Neuron (in vitro differentiated cells): ENCODE measurements around the gene TSN.
"Not testable (repeated sequence)": the region's sequence is repeated elsewhere in the genome, so short reads cannot be mapped to it uniquely, and the experiment has no call there.

Source experiments
- H2AFZ ChIP-seq: one replicate; pipeline ENCODE4 v1.6.1; 2013; ENCODE audit warnings: low read depth, mild to moderate bottlenecking, inconsistent platforms, low read length, moderate library complexity
- H3K27me3 ChIP-seq: one replicate; pipeline ENCODE4 v1.6.1; 2013; ENCODE audit warnings: low read length; ENCODE audit not compliant: insufficient read depth
- H3K36me3 ChIP-seq: one replicate; pipeline ENCODE4 v1.6.1; 2013; ENCODE audit warnings: low read length; ENCODE audit not compliant: insufficient read depth
- H3K4me1 ChIP-seq: one replicate; pipeline ENCODE4 v1.6.1; 2013; ENCODE audit warnings: low read length; ENCODE audit not compliant: insufficient read depth
- H3K4me3 ChIP-seq: 2 replicates; pipeline ENCODE4 v1.5.1; 2013; ENCODE audit warnings: mild to moderate bottlenecking, low read length, moderate library complexity
- H3K9me3 ChIP-seq: one replicate; pipeline ENCODE4 v1.6.1; 2013; ENCODE audit warnings: low read length

Gene TSN

GRCh38 chr2:121793816-121794215, 38.4 kb downstream of the TSN start:
- Histone ChIP-seq H2AFZ (no peak overlapping the region), H3K27me3 (no peaks in the 10 kb centered on the region), H3K9me3 (peaks cover 2% of the 10 kb centered on the region), H3K36me3 (no peaks in the 10 kb centered on the region), H3K4me1 (peaks cover 20% of the 10 kb centered on the region), H3K4me3 (no peak overlapping the region)

GRCh38 chr2:121794233-121794632, 38.8 kb downstream of the TSN start:
- peaks cover under 1% of the 10 kb centered on the region for H3K9me3 ChIP-seq
- H2AFZ ChIP-seq: no peak overlapping the region
- H3K27me3 ChIP-seq: no peaks in the 10 kb centered on the region
- H3K4me3 ChIP-seq: no peak overlapping the region
- H3K36me3 ChIP-seq: no peaks in the 10 kb centered on the region
- H3K4me1 ChIP-seq: peaks cover 20% of the 10 kb centered on the region

DNA sequence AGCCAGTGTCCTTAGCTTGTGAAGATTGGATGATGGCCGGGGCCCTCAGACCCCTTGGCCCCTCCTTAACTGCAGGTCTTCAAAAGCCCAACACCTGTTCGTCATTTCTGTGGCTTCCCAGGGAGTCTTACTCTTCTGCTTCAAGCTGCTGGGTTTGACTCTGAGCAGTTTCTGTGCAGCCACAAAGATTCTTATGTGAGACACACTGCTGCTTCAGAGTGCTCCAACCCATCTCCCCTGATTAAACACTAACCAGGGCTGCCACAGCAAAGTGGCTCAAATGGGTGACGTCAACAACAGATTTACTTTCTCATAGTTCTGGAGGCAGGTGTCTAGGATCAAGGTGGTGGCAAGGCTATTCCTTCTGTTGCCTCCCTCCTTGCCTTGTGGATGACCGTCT, 40.8 kb downstream of the TSN start:
- H3K9me3 ChIP-seq: no peaks in the 10 kb centered on the region
- H3K36me3 ChIP-seq: no peaks in the 10 kb centered on the region
- no peaks in the 10 kb centered on the region for H3K27me3 ChIP-seq
- H2AFZ ChIP-seq: no peak overlapping the region
- H3K4me1 ChIP-seq: peaks cover 7% of the 10 kb centered on the region
- no peak overlapping the region for H3K4me3 ChIP-seq

DNA sequence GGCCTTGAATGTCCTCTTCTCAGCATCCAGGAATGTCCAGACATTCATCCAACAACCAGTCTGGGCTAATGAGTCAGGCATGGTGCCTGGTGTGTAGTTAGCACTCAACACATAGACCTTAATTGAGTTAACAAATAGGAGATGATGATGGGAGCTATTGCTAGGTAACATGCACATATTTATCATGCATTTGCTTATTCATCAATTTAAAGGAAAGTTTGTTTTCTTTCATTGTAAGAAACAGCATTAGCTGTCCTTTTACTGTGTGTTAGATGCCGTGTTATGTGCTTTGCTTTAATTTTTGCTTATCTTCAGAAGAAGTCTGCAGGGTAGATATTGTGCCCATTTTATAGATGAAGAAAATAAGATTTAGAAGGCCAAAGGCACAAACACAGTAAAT, 43.2 kb downstream of the TSN start:
- Histone ChIP-seq H3K4me3 (no peak overlapping the region), H3K27me3 (no peaks in the 10 kb centered on the region), H2AFZ (no peak overlapping the region), H3K4me1 (no peaks in the 10 kb centered on the region), H3K36me3 (no peaks in the 10 kb centered on the region), H3K9me3 (no peaks in the 10 kb centered on the region)

DNA sequence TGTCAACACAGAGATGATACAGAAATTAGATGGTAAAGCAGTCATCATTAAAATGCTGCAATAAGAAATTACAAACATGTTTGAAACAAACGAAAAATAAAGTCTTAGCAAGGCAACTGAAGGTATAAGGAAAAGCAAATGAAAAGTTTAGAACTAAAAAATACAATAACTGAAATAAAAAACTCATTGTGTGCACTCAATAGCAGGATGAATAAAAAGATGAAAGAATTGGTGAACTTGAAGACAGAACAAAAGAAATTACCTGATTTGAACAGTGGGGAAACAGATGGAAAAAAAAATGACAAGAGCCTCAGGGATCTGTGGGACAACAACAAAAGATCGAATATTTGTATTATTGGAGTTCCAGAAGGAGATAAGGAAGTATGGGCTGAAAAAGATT, 46.5 kb downstream of the TSN start:
- Histone ChIP-seq H3K9me3 (no peaks in the 10 kb centered on the region), H3K4me3 (no peak overlapping the region), H3K36me3 (no peaks in the 10 kb centered on the region), H3K27me3 (no peaks in the 10 kb centered on the region), H2AFZ (no peak overlapping the region), H3K4me1 (no peaks in the 10 kb centered on the region)

GRCh38 chr2:121803503-121803902, 48.1 kb downstream of the TSN start:
- Histone ChIP-seq H3K27me3 (no peaks in the 10 kb centered on the region), H3K36me3 (no peaks in the 10 kb centered on the region), H3K9me3 (no peaks in the 10 kb centered on the region), H3K4me1 (no peaks in the 10 kb centered on the region), H3K4me3 (no peak overlapping the region), H2AFZ (no peak overlapping the region)

DNA sequence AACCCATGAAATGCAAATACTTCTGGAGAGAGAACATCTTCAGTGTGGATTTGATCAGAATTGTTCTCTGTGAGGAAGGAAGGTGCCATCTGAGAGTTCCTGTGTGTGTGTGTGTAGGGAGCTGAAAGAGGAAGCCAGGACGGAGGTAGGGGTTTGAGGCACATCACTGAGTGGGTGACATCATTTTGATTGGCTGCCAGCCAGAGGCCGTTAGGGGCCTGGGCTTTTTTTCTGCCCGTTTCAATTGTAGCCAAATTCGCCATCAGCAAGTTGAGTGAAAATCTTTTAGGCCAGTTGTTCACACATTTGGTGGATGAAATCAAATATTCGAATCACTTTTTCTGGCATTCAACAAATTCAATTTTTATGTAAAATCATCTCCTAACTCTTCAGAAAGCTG, 48.9 kb downstream of the TSN start:
- Histone ChIP-seq H3K27me3 (no peaks in the 10 kb centered on the region), H3K4me3 (no peak overlapping the region), H3K9me3 (no peaks in the 10 kb centered on the region), H3K36me3 (no peaks in the 10 kb centered on the region), H2AFZ (no peak overlapping the region), H3K4me1 (no peaks in the 10 kb centered on the region)

DNA sequence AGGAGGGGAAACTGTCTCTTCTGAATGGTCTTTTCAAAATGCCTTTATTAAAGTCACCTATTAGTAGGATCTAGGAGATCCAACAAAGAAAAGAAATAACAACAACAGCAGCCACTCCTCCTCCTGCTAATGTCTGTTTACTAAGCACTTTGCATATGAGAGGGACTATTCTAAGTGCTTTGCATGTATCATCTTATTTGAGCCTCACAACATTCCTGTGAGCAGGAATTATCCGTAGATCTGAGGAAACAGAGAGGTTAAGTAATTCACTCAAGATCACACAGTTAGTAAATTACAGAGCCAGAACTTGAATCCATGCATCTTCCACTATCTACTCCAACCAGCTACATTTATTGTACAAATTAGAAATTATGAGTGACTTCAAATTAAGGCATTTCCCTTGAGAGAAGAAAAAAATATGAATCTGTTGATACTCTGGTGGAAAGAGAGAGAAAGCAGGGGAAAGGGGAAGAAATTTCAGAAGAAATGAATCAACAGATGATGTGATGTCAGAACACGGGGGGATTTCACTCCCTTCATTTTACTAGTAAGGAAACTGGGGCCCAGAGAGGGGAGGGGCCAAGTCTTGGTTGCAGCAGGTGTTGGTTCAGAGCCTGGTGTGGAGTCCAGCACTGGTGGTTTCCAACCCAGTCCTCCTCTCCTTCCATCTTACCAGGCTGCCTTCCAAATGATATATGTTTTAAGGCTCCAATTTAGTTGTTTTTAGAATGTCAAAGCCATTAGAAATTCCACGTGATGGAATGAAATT, 49.7 kb downstream of the TSN start:
- H3K36me3 ChIP-seq: no peaks in the 10 kb centered on the region
- no peaks in the 10 kb centered on the region for H3K27me3 ChIP-seq
- H3K4me3 ChIP-seq: no peak overlapping the region
- no peaks in the 10 kb centered on the region for H3K9me3 ChIP-seq
- H2AFZ ChIP-seq: no peak overlapping the region
- no peaks in the 10 kb centered on the region for H3K4me1 ChIP-seq

- Histone ChIP-seq H3K4me1 (no peaks in the 10 kb centered on the region), H3K27me3 (no peaks in the 10 kb centered on the region), H2AFZ (no peak overlapping the region), H3K36me3 (no peaks in the 10 kb centered on the region), H3K9me3 (no peaks in the 10 kb centered on the region), H3K4me3 (no peak overlapping the region)
Measured at GRCh38 chr2:121805766-121806143, 50.3 kb downstream of the TSN start.

DNA sequence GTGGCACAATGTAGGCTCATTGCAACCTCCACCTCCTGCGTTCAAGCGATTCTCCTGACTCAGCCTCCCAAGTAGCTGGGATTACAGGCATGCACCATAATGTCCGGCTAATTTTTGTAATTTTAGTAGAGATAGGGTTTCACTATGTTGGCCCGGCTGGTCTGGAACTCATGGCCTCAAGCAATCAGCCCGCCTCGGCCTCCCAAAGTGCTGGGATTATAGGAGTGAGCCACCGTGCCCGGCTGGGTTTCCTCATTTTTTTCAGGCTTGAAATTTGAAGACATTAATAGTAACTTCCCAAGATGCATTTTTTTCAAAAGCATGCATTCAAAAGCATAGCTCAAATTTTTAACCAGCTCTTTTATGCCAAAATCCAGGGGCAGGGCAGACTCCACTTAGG, 52.3 kb downstream of the TSN start:
- H3K9me3 ChIP-seq, H3K4me1 ChIP-seq, H3K4me3 ChIP-seq, H3K36me3 ChIP-seq, H3K27me3 ChIP-seq, H2AFZ ChIP-seq: not testable (repeated sequence)

GRCh38 chr2:121809607-121810006, 54.2 kb downstream of the TSN start:
- Histone ChIP-seq H3K36me3 (no peaks in the 10 kb centered on the region), H3K27me3 (no peaks in the 10 kb centered on the region), H3K9me3 (no peaks in the 10 kb centered on the region), H2AFZ (no peak overlapping the region), H3K4me1 (no peaks in the 10 kb centered on the region), H3K4me3 (no peak overlapping the region)

- H3K4me1 ChIP-seq: no peaks in the 10 kb centered on the region
- peak overlapping the region; percentile 18 for H2AFZ ChIP-seq
- H3K36me3 ChIP-seq: no peaks in the 10 kb centered on the region
- no peak overlapping the region for H3K4me3 ChIP-seq
- no peaks in the 10 kb centered on the region for H3K9me3 ChIP-seq
- no peaks in the 10 kb centered on the region for H3K27me3 ChIP-seq
Measured at GRCh38 chr2:121810959-121811853, 55.8 kb downstream of the TSN start.

DNA sequence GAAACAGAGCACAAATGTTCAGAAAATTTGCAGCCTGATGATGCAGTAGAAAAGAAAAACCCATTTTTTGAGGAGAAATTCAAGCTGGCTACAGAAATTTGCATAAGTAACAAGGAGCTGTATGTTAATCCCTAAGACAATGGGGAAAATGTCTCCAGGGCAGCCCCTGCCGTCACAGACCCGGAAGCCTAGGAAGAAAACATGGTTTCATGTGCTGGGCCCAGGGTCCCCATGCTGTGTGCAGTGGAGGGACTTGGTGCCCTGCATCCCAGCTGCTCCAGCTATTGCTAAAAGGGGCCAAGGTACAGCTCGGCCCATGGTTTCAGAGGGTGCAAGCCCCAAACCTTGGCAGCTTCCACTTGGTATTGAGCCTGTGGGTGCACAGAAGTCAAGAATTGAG, 57.6 kb downstream of the TSN start:
- H3K36me3 ChIP-seq, H2AFZ ChIP-seq, H3K9me3 ChIP-seq, H3K4me1 ChIP-seq, H3K4me3 ChIP-seq, H3K27me3 ChIP-seq: not testable (repeated sequence)
